ENCODE results near the gene SH3PXD2B.

GRCh38 chr5:172455087-172455381 lies 709 bp upstream of the SH3PXD2B start:
- no peak for TF ChIP-seq CTCF (IDR thresholded peaks at IDR 0.05)
- TF ChIP-seq POLR2A (IDR thresholded peaks at IDR 0.05), result no peak

Measured in stomach (tissue), 4 donors.